Stimulated activated CD8-positive, alpha-beta memory T cell treated with anti-CD3 and anti-CD28 coated beads, Interleukin-15, amount 100 ng/mL, for 4 hours (primary cell): ENCODE measurements around the gene SDC3.

Source experiments
- DNase-seq, 2 donors: peaks; one replicate each; pipeline ENCODE4 v3.0.0-alpha.2; 2020; ENCODE audit warnings: low read depth in 2 of 2

Gene SDC3

GRCh38 chr1:30848130-30848529 lies 60.4 kb downstream of the SDC3 start:
- no peak for DNase-seq

- no peak for DNase-seq
Measured at GRCh38 chr1:30847358-30847972, 61.1 kb downstream of the SDC3 start.

GRCh38 chr1:30846587-30846986 lies 62.0 kb downstream of the SDC3 start:
- no peak for DNase-seq

GRCh38 chr1:30845904-30846290 lies 62.7 kb downstream of the SDC3 start:
- DNase-seq = no peak

DNA sequence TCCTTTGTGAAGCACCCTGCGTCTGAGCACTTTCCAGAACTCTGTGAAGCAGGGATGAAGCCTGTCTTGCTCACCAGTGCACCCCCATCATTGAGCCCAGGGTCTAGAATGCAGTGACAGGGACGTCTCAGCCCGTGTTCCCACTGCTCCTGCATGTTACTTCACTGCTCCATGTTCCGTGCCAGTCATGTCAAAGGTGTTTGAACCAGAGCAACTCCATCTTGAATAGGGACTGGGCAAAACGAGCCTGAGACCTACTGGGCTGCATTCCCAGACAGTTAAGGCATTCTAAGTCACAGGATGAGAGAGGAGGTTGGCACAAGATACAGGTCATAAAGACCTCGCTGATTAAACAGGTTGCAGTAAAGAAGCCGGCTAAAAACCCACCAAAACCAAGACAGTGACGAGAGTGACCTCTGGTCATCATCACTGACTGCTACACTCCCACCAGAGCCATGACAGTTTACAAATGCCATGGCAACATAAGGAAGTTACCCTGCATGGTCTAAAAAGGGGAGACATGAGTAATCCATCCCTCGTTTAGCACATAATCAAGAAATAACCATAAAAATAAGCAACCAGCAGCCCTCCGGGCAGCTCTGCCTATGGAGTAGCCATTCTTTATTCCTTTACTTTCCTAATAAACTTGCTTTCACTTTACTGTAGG lies 63.2 kb downstream of the SDC3 start:
- DNase-seq = no peak

- DNase-seq = no peak
Measured at GRCh38 chr1:30844631-30845030, 63.9 kb downstream of the SDC3 start.

GRCh38 chr1:30842697-30843354 lies 65.7 kb downstream of the SDC3 start:
- DNase-seq = no peak

DNA sequence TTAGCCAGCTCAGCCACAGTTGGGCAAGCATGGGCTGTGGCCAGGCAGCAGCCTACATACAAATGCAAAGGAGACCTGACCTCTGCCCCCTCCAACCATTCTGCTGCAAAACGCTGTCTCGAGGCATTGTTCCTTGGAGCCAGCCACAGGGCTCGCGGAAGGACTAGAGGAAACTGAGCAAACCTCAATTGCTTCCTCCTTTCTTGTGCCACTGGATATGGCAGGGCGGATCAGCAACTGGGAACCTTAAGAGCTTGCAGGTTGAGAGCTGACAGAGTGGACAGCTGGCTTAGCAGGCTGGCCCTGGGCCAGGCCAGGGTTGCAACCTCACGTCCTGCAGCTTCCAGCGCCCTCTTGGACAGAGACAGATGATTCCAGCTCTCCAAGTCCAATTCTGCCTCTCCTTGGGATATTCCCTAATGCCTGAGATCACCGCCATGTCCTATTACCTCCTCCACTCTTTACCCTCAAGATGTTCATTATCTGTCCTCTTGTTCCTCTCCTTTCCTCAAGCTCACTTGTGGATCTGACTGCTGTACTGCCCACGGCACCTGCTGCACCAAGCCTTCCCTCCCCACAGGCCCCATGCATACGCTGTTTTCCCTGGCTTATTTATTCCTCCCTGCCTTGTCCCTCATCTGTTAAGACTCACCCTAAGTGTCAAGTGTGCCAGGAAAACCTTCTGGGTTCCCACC lies 67.5 kb downstream of the SDC3 start:
- no peak for DNase-seq

DNA sequence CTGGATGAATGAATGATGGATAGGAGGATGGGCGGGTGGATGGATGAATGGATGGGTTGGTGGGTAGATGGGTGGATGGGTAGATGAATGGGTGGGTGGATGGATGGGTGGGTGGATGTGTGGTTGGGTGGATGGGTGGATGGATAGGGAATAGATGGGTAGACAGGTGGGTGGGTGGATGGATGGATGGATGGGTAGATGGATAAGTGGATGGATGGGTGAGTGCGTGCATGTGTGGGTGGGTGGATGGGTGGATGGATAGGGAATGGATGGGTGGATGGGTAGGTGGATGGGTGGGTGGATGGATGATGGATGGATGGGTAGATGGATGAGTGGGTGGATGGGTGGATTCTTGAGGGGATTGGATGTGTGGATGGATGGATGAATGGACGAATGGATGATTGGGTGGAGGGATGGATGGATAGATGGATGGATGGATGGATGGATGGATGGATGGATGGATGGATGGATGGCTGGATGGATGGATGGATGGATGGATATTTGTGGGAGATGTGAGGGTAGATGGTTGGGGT lies 68.7 kb downstream of the SDC3 start:
- no peak for DNase-seq

DNA sequence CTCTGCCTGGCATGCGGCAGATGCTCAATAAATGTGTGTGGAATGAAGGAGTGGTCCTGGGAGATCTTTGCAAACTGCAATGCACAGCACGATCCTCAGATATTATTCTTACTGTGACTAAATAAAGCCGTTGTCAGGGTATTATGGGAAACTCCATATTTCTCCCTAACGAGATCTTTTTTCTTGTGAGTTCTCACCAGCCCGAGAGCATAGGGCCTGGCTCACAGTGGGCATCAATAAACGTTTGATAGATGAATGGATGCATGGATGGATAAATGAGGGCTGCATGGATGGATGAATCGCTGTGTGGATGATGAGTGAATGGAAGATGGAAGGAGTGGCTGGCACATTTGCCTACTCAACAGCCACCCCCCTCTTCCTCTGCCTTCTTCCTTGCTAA lies 69.6 kb downstream of the SDC3 start:
- no peak for DNase-seq

DNA sequence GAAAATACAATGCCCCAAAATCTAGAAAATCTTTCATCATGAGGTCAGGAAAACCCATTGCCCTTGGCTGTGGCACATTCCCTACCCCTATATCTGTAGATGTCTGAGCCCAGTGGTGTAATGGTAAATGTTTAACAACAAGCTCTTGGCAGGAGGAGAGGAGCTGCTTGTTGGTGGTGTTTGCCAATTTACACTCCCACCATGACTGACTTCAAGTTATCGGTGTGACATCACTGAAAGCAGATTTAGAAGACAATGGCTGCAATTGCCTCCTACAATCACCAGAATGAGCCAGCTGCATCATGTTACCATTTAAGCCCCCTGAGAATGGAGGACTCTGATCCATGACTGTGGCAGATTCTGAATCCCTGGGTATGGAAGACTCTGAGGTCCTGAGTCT lies 70.9 kb downstream of the SDC3 start:
- DNase-seq = no peak

DNA sequence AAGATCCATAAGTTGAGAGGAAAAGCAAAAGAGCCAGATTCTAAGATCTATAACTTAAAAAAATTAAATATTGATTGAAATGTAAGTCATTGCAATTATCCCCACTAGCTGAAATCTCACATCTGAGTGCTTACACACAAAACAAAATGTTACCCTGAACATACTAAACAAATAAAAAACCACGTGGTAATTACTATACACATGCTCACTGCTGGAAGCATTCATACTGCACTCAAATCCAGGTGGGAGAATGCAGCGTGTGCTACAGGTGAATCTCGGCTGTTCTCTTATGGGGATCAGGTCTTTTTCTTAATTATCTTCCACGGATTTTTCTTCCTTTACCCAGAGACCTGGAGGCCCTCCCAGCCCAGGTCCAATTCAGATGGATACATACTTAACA lies 74.3 kb downstream of the SDC3 start:
- no peak for DNase-seq

GRCh38 chr1:30830537-30830936 lies 78.0 kb downstream of the SDC3 start:
- DNase-seq = no peak

DNA sequence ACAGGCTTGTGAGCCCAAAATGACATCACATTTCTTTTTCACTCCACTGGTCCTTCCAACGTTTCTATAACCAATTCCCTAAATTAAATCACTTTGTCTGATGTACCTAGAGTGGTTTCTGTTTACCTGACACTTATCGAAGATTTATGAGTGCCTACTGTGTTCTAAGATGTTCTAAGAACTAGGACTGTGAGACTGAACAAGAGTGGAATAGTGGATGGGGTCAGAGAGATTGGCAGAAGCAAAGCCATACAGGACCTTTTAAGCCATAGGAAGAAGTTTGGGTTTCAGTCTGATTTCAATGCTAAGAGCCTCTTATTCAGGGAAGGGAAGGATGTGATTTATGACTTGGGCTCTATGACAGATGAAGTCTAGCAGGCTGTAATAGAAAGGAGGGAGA lies 78.7 kb downstream of the SDC3 start:
- DNase-seq = no peak

GRCh38 chr1:30824736-30825429 lies 83.7 kb downstream of the SDC3 start:
- DNase-seq = no peak

- DNase-seq = peak; percentile 14 to 24
Measured at GRCh38 chr1:30823969-30824735, 84.4 kb downstream of the SDC3 start.

DNA sequence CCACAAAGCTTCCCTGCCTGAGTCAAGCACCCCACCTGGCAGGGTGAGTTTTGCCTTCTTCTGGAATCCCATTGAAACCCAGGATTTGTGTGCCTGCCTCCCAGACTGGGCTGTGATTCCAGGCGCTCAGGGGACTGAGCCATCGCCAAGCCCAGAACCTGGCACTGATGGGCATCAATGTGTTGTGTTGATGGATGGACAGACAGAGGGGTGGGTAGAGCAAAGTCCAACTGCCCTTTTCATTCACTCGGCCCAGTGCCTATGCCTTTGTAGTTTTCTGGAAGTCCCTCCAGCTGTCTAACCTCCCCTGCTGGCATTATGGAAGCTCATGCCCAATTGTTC lies 85.0 kb downstream of the SDC3 start:
- DNase-seq = no peak

- no peak for DNase-seq
Measured at GRCh38 chr1:30822966-30823581, 85.5 kb downstream of the SDC3 start.

GRCh38 chr1:30822006-30822405 lies 86.6 kb downstream of the SDC3 start:
- no peak for DNase-seq

DNA sequence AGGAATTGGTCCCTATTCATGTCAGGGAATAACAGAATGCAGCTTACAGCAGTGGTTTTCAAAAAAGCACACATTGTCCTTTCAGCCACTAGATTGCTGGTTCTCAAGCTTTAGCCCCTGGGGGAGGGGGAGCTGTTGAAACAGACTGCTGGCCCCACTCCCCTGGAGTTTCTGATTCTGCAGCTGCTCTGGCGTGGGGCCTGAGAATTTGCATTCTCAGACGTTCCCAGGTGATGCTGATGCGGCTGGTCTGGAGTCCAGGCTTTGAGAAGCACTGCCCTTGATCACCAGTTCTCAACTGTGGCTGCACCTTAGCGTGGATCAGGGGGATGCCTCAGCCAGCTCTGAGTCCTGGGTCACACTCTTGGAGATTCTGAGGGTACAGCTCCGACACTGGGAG lies 88.3 kb downstream of the SDC3 start:
- DNase-seq = no peak
